WI38 (cell line): ENCODE measurements around the gene RESP18.

Experiments
- H3K4me3 ChIP-seq: 2 replicates; pipeline ENCODE4 v1.5.1; 2011; ENCODE audit warnings: low read depth, mild to moderate bottlenecking, control low read depth, low read length
- TF ChIP-seq, protein P1 (sequence below): IDR thresholded peaks from 2 replicates; pipeline ENCODE4 v1.5.1; 2012; ENCODE audit warnings: low read depth, mild to moderate bottlenecking, control low read depth, low read length

RESP18 gene

DNA sequence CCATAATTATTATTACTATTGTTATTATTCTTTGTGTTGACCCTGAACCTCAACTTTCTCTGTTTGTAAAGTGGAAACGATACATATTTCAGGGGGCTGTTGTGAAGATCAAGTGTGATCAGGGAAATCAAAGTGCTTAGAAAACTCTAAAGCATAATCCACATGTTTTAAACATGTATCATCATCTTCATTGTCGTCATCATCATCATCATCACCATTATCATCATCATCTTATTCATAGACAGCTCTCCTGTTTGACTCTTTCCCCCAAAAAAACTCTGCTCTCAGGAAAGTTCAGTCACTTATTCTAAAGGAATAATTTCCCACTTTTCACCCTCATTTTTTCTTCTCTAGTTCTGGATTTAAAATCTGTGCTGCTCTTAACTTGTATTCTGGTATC is 28.3 kb downstream of the RESP18 start:
- no peak overlapping the region for H3K4me3 ChIP-seq

DNA sequence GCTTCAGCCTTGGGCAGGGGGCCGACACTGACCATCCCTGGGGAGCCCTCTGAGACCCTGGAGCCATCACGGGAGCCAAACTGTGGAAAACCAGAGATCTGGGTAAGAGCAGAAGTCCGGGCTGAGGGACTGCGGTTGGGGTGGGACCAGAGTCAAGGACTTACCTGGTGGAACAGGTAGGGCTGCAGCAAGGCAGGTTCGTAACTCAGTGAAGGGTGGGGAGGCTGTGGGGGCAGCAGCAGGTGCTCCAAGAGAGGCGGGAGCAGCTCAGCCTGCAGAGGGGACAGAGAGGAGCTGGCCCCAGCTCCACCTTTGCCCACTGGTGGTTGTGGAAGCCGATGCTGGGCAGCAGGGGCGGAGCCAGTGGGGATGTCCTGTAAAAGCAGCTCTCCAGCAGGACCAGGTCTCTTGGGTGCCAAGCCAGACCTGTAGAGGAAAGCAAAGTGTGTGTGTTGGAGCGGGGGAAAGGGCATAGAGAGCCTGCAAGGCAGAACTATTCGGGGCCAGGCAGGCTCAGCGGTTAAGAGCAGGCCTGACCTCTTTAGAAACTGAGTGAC is 30.1 kb downstream of the RESP18 start:
- TF ChIP-seq, protein P1, sequence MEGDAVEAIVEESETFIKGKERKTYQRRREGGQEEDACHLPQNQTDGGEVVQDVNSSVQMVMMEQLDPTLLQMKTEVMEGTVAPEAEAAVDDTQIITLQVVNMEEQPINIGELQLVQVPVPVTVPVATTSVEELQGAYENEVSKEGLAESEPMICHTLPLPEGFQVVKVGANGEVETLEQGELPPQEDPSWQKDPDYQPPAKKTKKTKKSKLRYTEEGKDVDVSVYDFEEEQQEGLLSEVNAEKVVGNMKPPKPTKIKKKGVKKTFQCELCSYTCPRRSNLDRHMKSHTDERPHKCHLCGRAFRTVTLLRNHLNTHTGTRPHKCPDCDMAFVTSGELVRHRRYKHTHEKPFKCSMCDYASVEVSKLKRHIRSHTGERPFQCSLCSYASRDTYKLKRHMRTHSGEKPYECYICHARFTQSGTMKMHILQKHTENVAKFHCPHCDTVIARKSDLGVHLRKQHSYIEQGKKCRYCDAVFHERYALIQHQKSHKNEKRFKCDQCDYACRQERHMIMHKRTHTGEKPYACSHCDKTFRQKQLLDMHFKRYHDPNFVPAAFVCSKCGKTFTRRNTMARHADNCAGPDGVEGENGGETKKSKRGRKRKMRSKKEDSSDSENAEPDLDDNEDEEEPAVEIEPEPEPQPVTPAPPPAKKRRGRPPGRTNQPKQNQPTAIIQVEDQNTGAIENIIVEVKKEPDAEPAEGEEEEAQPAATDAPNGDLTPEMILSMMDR = no peak
- H3K4me3 ChIP-seq = no peak overlapping the region

More for the DNA sequence above, 28.3 kb downstream of the RESP18 start:
- TF ChIP-seq, protein P1 = no peak

DNA sequence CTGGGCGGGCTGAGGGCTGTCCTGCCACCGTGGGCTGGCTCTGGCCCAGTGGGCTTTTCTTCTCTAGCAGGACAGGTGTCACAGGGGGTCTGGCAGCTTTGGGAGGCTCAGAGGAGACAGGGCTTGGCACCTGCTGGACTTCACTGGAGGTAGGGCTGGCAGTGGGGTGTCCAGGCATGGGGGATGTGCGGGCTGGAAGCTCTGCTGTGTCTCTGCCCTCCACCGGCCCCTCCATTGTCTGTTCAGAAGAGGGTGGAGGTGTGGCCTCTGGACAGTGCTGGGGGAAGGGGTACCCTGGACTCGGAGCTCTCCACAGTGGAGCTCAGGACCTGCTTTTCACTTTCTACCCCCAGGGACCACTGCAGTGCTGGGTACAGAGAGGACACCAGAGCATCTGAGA is 32.5 kb downstream of the RESP18 start:
- H3K4me3 ChIP-seq = no peak overlapping the region
- TF ChIP-seq, protein P1 = no peak

DNA sequence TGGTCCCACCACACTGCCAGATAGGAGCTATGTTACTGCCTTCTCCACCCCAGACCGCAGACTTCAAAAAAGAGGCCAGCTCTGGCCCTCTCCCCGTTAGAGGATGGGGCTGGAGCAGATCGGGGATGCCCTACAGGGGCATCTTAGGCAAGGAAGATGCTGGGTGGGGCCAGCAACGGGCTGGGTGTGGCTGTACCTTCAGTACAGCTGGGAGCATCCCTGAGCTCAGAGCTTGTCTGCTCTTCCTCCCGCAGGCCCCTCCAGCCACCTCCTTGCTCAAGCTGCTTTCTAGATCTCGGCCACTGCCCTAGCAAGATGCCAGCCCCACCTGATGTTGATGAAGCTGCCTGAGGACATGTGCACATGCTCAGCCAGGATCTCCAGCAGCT is 33.2 kb downstream of the RESP18 start:
- TF ChIP-seq, protein P1 = no peak
- H3K4me3 ChIP-seq = no peak overlapping the region

DNA sequence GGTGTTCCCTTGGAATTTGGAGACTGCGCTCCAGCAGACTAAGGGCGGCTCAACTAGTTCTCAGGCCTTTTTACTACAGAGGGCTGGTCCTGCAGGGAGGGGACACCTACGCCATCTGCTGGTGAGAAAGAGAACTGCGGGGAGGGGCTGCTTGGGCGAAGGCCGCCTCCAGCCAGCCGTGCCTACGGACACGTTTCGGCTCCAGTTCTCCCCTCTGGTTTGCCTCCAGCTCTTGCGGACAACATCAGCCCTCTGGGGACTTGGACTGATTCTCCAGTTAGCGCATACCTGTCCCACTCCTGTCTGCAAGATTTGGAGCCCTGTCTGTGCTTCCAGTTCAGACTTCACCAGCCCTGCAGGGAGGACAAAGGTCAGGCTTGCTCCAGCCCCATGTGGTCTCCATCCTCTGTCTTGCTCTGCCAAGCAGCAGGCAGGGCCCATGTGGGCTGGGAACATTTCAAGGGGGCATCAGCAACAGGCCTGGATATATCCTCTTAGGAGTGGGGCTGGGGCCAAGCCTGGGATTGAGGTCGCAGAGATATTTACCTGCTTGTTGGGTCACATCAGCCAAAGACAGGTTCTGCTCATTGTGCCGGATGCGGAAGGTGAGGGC is 33.7 kb downstream of the RESP18 start:
- no peak overlapping the region for H3K4me3 ChIP-seq
- TF ChIP-seq, protein P1 = peak; percentile 99

DNA sequence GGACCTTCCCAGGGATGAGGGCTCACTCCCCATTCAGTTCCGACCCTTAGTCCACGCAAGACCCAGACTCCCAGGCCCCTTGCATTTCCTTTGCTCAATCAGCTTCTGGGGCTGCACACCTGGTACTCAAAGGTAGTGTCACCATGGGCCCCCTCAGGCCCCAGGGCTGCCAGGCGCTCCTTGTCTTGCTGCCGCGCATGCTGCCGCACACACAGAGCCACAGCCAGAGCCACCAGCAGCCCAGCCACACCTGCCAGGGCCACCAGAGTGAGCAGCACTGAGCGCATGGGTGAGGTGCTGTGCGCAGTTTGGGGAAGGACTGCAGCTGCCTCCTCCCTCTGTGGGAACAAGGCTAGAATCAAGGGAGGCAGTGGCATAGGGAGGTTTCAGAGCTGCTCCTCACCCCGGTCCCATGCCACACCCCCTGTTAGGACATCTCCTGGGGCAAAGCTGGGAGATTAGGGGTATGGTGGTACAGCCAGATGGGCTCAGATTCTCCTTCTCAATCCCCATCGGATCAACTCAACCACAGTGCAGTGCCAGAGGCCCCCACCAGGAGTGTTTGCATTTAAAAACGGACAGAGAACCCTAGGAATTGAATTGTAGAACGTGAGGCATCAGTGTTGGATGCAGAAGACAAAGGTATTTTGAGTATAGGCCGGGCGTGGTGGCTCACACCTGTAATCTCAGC is 34.6 kb downstream of the RESP18 start:
- TF ChIP-seq, protein P1 = peak; percentile 30
- H3K4me3 ChIP-seq = no peak overlapping the region

DNA sequence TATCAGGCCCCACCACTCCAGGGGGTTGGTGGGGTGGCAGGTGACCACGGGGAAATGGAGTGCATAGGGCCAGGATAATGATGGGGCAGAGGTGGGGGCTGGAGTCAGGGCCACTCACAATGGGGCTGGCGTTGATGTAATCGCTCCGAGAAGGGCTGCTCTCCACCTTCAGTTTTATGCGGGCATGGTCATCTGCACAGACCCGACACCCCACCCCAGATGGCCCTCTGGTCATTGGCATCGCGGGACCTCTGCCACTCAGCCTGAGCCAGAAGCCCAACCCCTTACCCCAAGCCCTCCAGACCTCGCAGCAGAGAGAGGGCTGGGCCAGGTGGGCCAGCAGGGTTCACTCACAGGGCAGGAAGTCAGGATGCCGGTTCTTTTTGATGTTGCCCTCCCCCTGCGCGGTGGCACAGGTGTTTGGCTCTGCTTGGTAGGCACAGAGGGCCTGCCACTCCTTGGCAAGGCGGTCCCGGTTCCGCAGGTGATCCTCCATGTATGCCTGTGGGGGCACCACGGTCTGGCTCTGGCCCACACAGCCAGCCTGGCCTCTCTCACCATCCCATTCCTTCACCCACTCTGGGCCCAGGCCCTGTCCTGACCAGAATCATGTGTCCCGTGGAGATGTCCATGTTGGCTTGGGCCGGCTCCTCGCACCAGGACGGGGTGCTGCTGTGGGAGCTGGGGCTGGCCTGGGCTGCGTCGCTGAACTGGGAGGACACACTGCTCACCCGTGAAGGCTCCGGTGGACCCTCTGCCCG is 35.7 kb downstream of the RESP18 start:
- no peak overlapping the region for H3K4me3 ChIP-seq
- TF ChIP-seq, protein P1 = no peak
